GM18499 (cell line): ENCODE measurements around the gene NMS.

Source experiments
- ATAC-seq: cut with Tn5 transposase; IDR thresholded peaks from one replicate; pipeline ENCODE4 v1.9.1; 2021; ENCODE audit warnings: moderate number of reproducible peaks; ENCODE audit not compliant: insufficient read depth, unreplicated experiment

Gene NMS

DNA sequence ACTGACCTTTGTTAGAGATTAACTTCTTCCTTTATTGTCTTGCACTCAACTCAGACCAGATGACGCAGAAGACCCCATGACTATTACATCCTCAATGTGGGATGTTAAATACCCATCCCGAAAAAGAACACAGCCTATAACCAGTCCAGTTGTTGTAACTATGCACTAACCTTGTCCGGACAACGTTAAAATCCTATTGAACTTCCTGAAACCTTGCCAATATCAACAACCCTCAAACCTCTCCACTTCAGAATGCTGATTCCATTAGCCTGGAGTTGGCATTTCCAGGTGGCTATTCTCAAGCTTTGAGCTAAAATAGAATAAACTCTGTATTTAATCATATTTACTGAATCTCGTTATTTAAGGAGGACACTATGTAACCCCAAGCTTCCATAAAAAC lies 13.6 kb downstream of the NMS start:
- no peak for ATAC-seq

- no peak for ATAC-seq
Observed at GRCh38 chr2:100484390-100484789, 14.1 kb downstream of the NMS start.

DNA sequence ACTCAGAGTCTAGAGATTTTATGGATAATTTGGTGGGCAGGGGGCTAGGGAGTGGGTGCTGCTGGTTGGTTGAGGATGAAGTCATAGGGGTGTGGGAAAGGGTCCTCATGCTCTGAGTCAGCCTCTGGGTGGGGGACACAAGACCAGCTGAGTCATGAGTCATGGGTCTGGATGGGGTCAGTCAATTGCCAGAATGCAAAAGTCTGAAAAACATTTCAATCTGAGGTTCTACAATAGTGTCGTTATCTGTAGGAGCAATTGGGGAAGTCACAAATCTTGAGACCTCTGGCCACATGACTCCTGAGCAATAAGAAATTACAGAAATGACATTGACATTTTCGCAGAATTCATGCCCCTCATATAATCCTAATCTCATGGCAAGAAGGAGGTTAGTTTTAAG lies 15.1 kb downstream of the NMS start:
- ATAC-seq: no peak

DNA sequence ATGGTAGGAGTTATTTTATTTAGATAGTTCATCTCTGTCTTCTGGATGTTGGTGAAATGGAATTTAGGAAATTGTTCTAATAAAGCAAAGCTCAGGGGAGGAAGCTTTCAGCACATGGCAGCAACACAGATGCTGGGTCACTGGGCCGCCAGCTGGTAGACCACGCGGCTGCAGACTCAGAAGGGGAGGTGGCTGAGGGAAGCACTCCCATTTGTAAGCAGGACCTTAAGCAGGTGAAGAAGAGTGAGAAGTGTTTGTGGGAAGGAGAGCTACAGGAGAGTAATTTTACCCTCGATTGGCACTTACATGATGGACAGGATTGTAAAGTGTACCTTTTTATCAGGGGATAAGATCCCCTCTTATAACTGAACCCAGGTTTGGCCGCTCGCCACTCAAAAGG lies 24.4 kb downstream of the NMS start:
- ATAC-seq: no peak

GRCh38 chr2:100502782-100503181 lies 32.5 kb downstream of the NMS start:
- no peak for ATAC-seq

DNA sequence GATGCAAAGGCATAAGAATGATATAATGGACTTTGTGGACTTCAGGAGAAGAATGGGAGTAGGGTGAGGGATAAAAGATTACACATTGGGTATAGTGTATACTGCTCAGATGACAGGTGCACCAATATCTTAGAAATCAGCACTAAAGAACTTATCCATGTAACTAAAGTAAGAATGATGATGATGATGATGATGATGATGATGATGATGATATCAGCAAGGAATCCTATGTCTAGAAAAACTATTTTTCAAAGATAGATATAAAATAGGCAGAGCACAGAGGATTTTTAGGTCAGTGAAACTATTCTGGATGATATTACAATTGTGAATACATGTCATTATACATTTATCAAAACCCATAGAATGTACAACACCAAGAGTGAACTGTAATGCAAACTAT lies 34.3 kb downstream of the NMS start:
- no peak for ATAC-seq

DNA sequence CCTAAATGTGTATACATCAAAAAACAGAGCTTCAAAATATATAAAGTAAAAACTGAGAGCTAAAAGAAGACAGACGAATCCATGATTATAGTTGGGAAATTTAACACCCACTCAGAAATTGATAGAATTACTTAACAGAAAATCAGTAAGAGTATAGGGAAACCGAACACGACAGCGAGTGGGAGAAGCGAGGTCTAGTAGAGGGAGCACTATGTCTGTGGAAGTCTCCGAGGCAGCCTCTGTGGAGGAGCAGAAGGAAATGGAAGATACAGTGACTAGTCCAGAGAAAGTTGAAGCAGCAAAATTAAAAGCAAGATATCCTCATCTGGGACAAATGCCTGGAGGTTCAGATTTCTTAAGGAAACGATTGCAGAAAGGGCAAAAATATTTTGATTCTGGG lies 38.8 kb downstream of the NMS start:
- ATAC-seq: no peak

DNA sequence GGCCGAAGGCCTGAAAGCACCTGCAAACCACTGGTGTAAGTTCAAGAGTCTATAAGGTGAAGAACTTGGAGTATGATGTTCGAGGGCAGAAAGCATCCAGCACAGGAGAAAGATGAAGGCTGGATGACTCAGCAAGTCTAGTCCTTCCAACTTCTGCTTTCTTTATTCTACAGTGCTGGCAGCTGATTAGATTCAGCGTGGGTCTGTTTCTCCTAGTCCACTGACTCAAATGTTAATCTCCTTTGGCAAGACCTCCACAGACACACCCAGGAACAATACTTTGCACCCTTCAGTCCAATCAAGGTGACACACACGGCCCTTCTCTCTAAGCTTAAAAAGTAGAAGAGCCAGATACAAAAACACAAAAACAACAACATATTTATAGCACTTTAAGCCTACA lies 43.4 kb downstream of the NMS start:
- no peak for ATAC-seq

DNA sequence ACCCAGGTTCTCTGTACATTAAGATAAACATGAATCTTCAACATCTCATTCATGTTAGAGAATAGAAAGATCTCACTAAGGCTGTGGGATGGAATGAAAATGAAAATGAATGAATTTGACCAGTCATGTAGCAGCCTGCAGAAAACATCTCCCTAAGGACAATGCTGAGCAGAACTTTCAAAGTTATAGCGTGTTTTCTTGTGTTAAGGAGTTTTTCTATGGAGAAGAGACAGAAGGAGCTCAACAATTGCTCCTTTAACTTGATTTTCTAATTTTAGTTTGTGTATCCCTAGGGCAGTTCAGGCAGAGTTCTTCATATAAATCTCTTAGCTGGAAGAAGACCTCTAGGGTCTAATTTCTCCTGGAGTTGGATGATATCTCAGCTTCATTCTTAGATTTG lies 47.3 kb downstream of the NMS start:
- ATAC-seq: no peak

DNA sequence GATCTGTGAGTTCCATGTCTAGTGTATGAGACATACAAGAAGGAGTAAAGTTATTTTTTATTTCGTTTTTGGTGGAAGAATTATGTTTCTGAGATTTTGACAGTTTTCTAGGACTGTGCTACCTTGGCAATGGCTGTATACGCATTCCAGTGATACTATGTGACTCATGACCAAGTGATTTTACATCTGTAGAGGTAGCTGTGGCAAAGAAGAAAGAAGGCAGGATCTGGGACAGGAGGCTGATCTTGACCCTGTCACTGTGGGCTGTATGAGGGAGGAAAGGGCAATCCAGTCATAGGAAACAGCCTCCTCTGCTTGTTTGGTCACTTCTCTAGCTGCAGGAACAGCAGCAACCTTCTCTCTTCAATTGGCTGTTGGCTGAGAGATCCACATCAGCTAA lies 48.5 kb downstream of the NMS start:
- no peak for ATAC-seq

DNA sequence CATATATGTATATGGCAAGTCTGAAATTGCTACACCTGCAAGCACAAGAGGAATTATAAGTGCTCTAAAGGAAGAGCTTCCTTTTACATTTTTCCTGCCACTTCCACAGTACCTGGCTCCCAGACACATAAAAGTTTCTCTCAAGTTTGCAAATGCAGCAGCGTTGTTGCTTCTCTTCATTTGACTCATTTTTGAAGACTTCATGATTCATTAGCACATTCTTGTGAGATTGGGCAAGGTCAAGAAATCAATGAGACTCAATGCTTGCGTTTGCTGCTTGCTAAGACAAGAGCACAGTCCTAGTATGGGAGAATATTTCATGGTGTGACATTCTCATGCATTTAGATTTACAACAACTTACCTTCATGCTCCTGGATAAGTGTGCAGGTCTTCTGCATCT lies 49.9 kb downstream of the NMS start:
- no peak for ATAC-seq

GRCh38 chr2:100522430-100522829 lies 52.1 kb downstream of the NMS start:
- ATAC-seq: no peak

- ATAC-seq: no peak
Observed at GRCh38 chr2:100524331-100524730, 54.0 kb downstream of the NMS start.

- ATAC-seq: no peak
Observed at GRCh38 chr2:100526868-100527267, 56.6 kb downstream of the NMS start.

DNA sequence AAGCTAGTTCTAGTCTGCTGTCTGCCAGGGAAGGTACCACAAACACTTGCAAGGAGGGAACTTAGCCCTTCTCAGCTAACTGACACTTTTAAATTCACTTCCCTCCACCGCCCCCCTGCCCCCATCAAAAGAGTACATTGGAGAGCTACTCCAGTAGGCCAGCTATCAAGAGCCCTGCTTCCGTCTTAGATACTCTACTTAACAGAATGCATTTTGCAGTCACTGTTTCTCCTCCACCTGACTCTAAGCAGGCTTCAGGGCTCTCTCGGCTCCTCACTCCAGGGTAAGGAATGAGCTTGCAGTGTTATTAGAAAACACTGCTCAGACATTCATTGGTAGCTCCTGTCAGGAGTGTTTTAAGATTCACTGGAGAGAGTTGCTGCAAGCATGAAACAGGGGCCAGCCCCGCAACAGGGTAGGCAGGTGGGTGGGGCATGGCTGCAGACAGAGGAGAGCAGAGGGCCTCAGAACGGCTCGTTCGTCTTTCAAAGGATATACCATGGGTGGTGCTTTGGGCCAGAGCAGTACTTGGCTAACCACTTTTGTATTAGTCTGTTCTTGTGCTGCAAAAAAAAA lies 57.2 kb downstream of the NMS start:
- no peak for ATAC-seq

GRCh38 chr2:100529176-100529575 lies 58.9 kb downstream of the NMS start:
- ATAC-seq: no peak

DNA sequence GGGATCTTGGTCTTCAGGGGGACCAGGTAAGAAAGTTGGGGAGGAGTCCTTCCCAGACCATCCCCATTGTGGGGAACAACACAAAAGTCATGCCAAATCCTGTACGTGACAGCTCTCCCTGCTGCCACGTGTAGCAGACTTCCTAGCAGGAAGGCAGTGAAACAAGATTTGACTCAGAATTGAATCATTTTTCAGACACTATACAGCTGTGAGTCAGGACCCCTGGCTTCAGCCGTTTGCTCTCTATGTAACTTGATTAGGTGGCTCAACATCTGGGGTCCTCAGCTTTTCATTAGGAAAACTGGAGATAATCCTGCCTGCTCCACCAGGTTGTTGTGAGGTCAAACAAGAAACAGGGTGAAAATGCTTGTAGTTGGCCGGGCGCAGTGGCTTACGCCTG lies 59.6 kb downstream of the NMS start:
- no peak for ATAC-seq
